A172 (cell line): Measurements from ENCODE around the gene ALDH1L1. TPM values are rescaled to one million over a fixed set of nuclear protein-coding genes. Genes with fewer than 3 reads are reported as not detected.

Experiments
- DNase-seq: peaks from one replicate; pipeline ENCODE4 v3.0.0-alpha.2; 2015; ENCODE audit warnings: low spot score
- total RNA-seq: library from RNA; depleted of rRNA; stranded (reverse); fragments of >200 nt; shearing (Covaris generic); gene quantifications from 2 replicates; pipeline ENCODE4 v1.2.3, GENCODE V29; 2014

ALDH1L1 gene
- total RNA-seq, 1 experiment from 2014 or later = not detected

GRCh38 chr3:126119976-126120375 lies 60.4 kb downstream of the ALDH1L1 start:
- no peak for DNase-seq

- DNase-seq = no peak
Observed at GRCh38 chr3:126119008-126119675, 61.2 kb downstream of the ALDH1L1 start.

GRCh38 chr3:126118591-126118990 lies 61.8 kb downstream of the ALDH1L1 start:
- no peak for DNase-seq

- no peak for DNase-seq
Observed at GRCh38 chr3:126117786-126118185, 62.6 kb downstream of the ALDH1L1 start.

- DNase-seq = no peak
Observed at GRCh38 chr3:126117212-126117611, 63.2 kb downstream of the ALDH1L1 start.

GRCh38 chr3:126116526-126116925 lies 63.9 kb downstream of the ALDH1L1 start:
- DNase-seq = no peak

GRCh38 chr3:126114443-126115386 lies 65.7 kb downstream of the ALDH1L1 start:
- no peak for DNase-seq

GRCh38 chr3:126113733-126114442 lies 66.5 kb downstream of the ALDH1L1 start:
- no peak for DNase-seq

- no peak for DNase-seq
Observed at GRCh38 chr3:126113238-126113555, 67.2 kb downstream of the ALDH1L1 start.

- no peak for DNase-seq
Observed at GRCh38 chr3:126112531-126113237, 67.7 kb downstream of the ALDH1L1 start.

- no peak for DNase-seq
Observed at GRCh38 chr3:126111566-126112475, 68.6 kb downstream of the ALDH1L1 start.

- DNase-seq = no peak
Observed at GRCh38 chr3:126111126-126111551, 69.2 kb downstream of the ALDH1L1 start.

GRCh38 chr3:126110431-126111125 lies 69.8 kb downstream of the ALDH1L1 start:
- no peak for DNase-seq

- no peak for DNase-seq
Observed at GRCh38 chr3:126109880-126110235, 70.5 kb downstream of the ALDH1L1 start.

- DNase-seq = no peak
Observed at GRCh38 chr3:126109146-126109879, 71.1 kb downstream of the ALDH1L1 start.

- no peak for DNase-seq
Observed at GRCh38 chr3:126108676-126109050, 71.7 kb downstream of the ALDH1L1 start.

GRCh38 chr3:126107957-126108675 lies 72.3 kb downstream of the ALDH1L1 start:
- DNase-seq = no peak

GRCh38 chr3:126107203-126107939 lies 73.0 kb downstream of the ALDH1L1 start:
- DNase-seq = no peak
